ENCODE measurements around the gene SMAP1. TPM values are rescaled to one million over a fixed set of nuclear protein-coding genes. Genes with fewer than 3 reads are reported as not detected.

The SMAP1 gene
- total and polyA plus RNA-seq, 9 of the 15 experiments (the other 6 are each of a cell fraction or from before 2014, with no cell fraction given), result 11.4 to 26.4 (median 15.5) TPM

GRCh38 chr6:70735513-70735912, 67.8 kb downstream of the SMAP1 start:
- Histone ChIP-seq H3K4me2 (ENCODE audit: insufficient read depth, low read length) (no peak overlapping the region), H2AFZ (ENCODE audit: low read depth, low read length) (no peak overlapping the region), H3K27ac (ENCODE audit: extremely low read depth, low read depth, low read length) (no peak overlapping the region), H3K4me3 (no peak overlapping the region), H3K9ac (ENCODE audit: insufficient read depth in 1 of 2, low read depth in 2 of 2, low read length in 2 of 2) (no peak overlapping the region), H3K27me3 (ENCODE audit: control insufficient read depth in 2 of 2, insufficient read depth in 2 of 2, low read length in 2 of 2) (no peaks in the 10 kb centered on the region), H3K79me2 (ENCODE audit: control insufficient read depth, insufficient read depth, low read length) (no peaks in the 10 kb centered on the region), H4K20me1 (replicated peaks; ENCODE audit: control insufficient read depth, insufficient read depth, low read length) (no peaks in the 10 kb centered on the region), H3K36me3 (ENCODE audit: control insufficient read depth, insufficient read depth, low read length) (no peaks in the 10 kb centered on the region), H3K9me1 (ENCODE audit: control insufficient read depth, insufficient read depth, low read length) (no peaks in the 10 kb centered on the region), H3K9me3 (replicated peaks; ENCODE audit: control insufficient read depth, insufficient read depth, low read depth, low read length) (no peaks in the 10 kb centered on the region), H3K4me1 (replicated peaks in 1 of 2; ENCODE audit: control insufficient read depth in 2 of 2, insufficient read depth in 2 of 2, low read length in 2 of 2) (no peaks in the 10 kb centered on the region)
- ATAC-seq (no peak), FAIRE-seq (no peak), DNase-seq (ENCODE audit: extremely low read depth in 1 of 4, low spot score in 3 of 4) (no peak)
- WGBS (ENCODE audit: insufficient coverage, low coverage, missing lambda C conversion rate), result 60% methylated on average over 5 of the region's 6 CpGs
- intact Hi-C loops (cut with micrococcal nuclease) (no loop called here), in situ Hi-C loops (cut with MboI) (no loop called here)
- CTCF ChIA-PET (ENCODE audit: low intra/inter-chr PET ratio), result no interaction called here
- TF ChIP-seq NFXL1 (CRISPR knock-in tag; IDR thresholded peaks at IDR 0.05), result no peak
- no peak for TF ChIP-seq HES1 (IDR thresholded peaks at IDR 0.05; ENCODE audit: low read depth)
- TF ChIP-seq PHB2 (IDR thresholded peaks at IDR 0.05; ENCODE audit: low read depth), result no peak
- no peak for TF ChIP-seq XRCC4 (IDR thresholded peaks at IDR 0.05; ENCODE audit: extremely low read depth, insufficient read depth, insufficient read length)
- no peak for TF ChIP-seq ELK3 (CRISPR knock-in tag; IDR thresholded peaks at IDR 0.05)
- no peak for TF ChIP-seq ZNF318 (IDR thresholded peaks at IDR 0.05; ENCODE audit: borderline replicate concordance in 1 of 2, low read depth in 1 of 2)
- POLR2A ChIA-PET, result interaction anchor here (0.7 kb wide), 1 partner anchor 27 kb away, joined by 3 read pairs; no protein-coding TSS in a partner anchor
- BruUV-seq (replicated peaks), result no TSS peak

All from K562 (cell line).